Endothelial cell of umbilical vein (primary cell): Measurements from ENCODE around the gene NRP2. TPM values are rescaled to one million over a fixed set of nuclear protein-coding genes. Genes with fewer than 3 reads are reported as not detected.

Experiments used
- BruUV-seq: library from RNA; stranded (reverse); fragments of 400-500 nt; replicated peaks from 2 replicates; lab custom pipeline; 2021; lab: Mats Ljungman, UMichigan
- CTCF ChIA-PET: fragments of 300-600, 350-600 bp; sonication (Branson Sonifier 250); formaldehyde crosslinking; loops from one replicate; lab custom pipeline; 2021; ENCODE audit warnings: antibody characterized with exemption, inconsistent platforms; lab: Charles Lee
- POLR2A ChIA-PET: fragments of 300-600, 350-600 bp; sonication (Branson Sonifier 250); formaldehyde crosslinking; loops from one replicate; lab custom pipeline; 2021; ENCODE audit warnings: antibody characterized with exemption, inconsistent platforms; lab: Charles Lee
- DNase-seq: peaks from one replicate; pipeline ENCODE4 v3.0.0-alpha.2; 2011; ENCODE audit warnings: low read depth, low spot score
- FAIRE-seq: peaks from 2 replicates; lab custom pipeline; 2011; peaks lifted over from hg19 to GRCh38; lab: Jason Lieb, UNC
- H2AFZ ChIP-seq: 2 replicates; pipeline ENCODE4 v1.6.0; 2012; ENCODE audit warnings: low read depth, low read length, control low read depth, inconsistent platforms
- H3K27ac ChIP-seq: 2 replicates; pipeline ENCODE4 v1.5.1; 2011; ENCODE audit warnings: low read depth, mild to moderate bottlenecking, control low read depth, low read length, moderate library complexity; ENCODE audit not compliant: insufficient read depth
- H3K27me3 ChIP-seq, 2 experiments: 2 replicates each; pipeline versions ENCODE4 v1.6.0 to v1.6.1; 2011; ENCODE audit warnings: low read length in 2 of 2, mixed read lengths in 1 of 2; ENCODE audit not compliant: control insufficient read depth in 2 of 2, insufficient read depth in 2 of 2
- H3K36me3 ChIP-seq, 2 experiments: 2 replicates in 1 of 2; 3 replicates in 1 of 2; pipeline ENCODE4 v1.5.1; 2011; ENCODE audit warnings: low read length in 2 of 2, mild to moderate bottlenecking in 1 of 2, moderate library complexity in 1 of 2; ENCODE audit not compliant: control insufficient read depth in 2 of 2, insufficient read depth in 2 of 2; ENCODE audit errors: extremely low read depth in 1 of 2
- H3K4me1 ChIP-seq: 3 replicates; pipeline ENCODE4 v1.5.1; 2011; ENCODE audit warnings: mild to moderate bottlenecking, low read length; ENCODE audit not compliant: control insufficient read depth, insufficient read depth; ENCODE audit errors: extremely low read depth
- H3K4me2 ChIP-seq: 2 replicates; pipeline ENCODE4 v1.6.1; 2011; ENCODE audit warnings: low read length, control low read depth, mixed read lengths; ENCODE audit not compliant: insufficient read depth
- H3K4me3 ChIP-seq, 3 experiments: fragments of 200-600 bp in 1 of 3; sonication (generic), shearing (Covaris generic) in 1 of 3; replicated peaks in 1 of 3; 2 replicates each; pipeline ENCODE4 v1.5.1; 2011 to 2016; ENCODE audit warnings: control low read depth in 3 of 3, low read length in 3 of 3, mild to moderate bottlenecking in 2 of 3, inconsistent platforms in 1 of 3, low read depth in 1 of 3, moderate library complexity in 1 of 3; ENCODE audit not compliant: insufficient read depth in 1 of 3
- H3K79me2 ChIP-seq: 2 replicates; pipeline ENCODE4 v1.6.0; 2012; ENCODE audit warnings: low read length, inconsistent platforms; ENCODE audit not compliant: control insufficient read depth, insufficient read depth
- H3K9ac ChIP-seq: replicated peaks from 2 replicates; pipeline ENCODE3; 2011; ENCODE audit warnings: low read length, control low read depth; ENCODE audit not compliant: insufficient read depth; ENCODE audit errors: extremely low read depth
- H3K9me1 ChIP-seq: replicated peaks from 3 replicates; pipeline ENCODE4 v1.6.0; 2011; ENCODE audit warnings: mild to moderate bottlenecking, low read length; ENCODE audit not compliant: control insufficient read depth, insufficient read depth; ENCODE audit errors: extremely low read depth
- H3K9me3 ChIP-seq: replicated peaks from 2 replicates; pipeline ENCODE4 v1.5.1; 2012; ENCODE audit warnings: low read length, inconsistent platforms; ENCODE audit not compliant: control insufficient read depth, insufficient read depth
- H4K20me1 ChIP-seq: replicated peaks from 2 replicates; pipeline ENCODE3; 2011; ENCODE audit warnings: mild to moderate bottlenecking, low read length; ENCODE audit not compliant: control insufficient read depth, insufficient read depth; ENCODE audit errors: extremely low read depth
- CTCF ChIP-seq, 2 donors: IDR thresholded peaks; 1 replicate in 1 of 2; 2 replicates in 1 of 2; pipeline ENCODE4 v1.5.1; 2011; ENCODE audit warnings: low read length in 2 of 2, mild to moderate bottlenecking in 2 of 2, moderate library complexity in 2 of 2, control low read depth in 1 of 2, inconsistent platforms in 1 of 2, low read depth in 1 of 2; ENCODE audit not compliant: insufficient read depth in 1 of 2; ENCODE audit errors: extremely low read depth in 1 of 2
- EZH2 ChIP-seq: IDR thresholded peaks from 2 replicates; pipeline ENCODE4 v1.6.1; 2012; ENCODE audit warnings: borderline replicate concordance, low read depth, mild to moderate bottlenecking, moderate library complexity, low read length, inconsistent platforms; ENCODE audit not compliant: severe bottlenecking
- FOS ChIP-seq: IDR thresholded peaks from 2 replicates; pipeline ENCODE4 v1.6.1; 2011; ENCODE audit warnings: mild to moderate bottlenecking, low read length, moderate library complexity, borderline replicate concordance; ENCODE audit not compliant: insufficient read depth
- GATA2 ChIP-seq: IDR thresholded peaks from 2 replicates; pipeline ENCODE4 v1.7.0; 2011; ENCODE audit warnings: low read depth, mild to moderate bottlenecking, moderate library complexity, mixed read lengths, low read length; ENCODE audit not compliant: insufficient read length, insufficient read depth
- JUN ChIP-seq: IDR thresholded peaks from 2 replicates; pipeline ENCODE4 v1.6.1; 2011; ENCODE audit warnings: borderline replicate concordance, low read depth; ENCODE audit not compliant: insufficient read length, insufficient read depth
- MAX ChIP-seq: IDR thresholded peaks from 2 replicates; pipeline ENCODE4 v1.6.1; 2011; ENCODE audit not compliant: insufficient read depth, insufficient read length
- MYC ChIP-seq: IDR thresholded peaks from one replicate; pipeline ENCODE4 v1.6.1; 2011; ENCODE audit warnings: mild to moderate bottlenecking, low read depth, low read length
- POLR2A ChIP-seq: IDR thresholded peaks from 2 replicates; pipeline ENCODE4 v1.6.1; 2012; ENCODE audit warnings: low read depth, mild to moderate bottlenecking, control low read depth, low read length
- POLR2AphosphoS5 ChIP-seq: IDR thresholded peaks from 2 replicates; pipeline ENCODE4 v1.6.1; 2012; ENCODE audit warnings: low read depth, mild to moderate bottlenecking, control low read depth, low read length, moderate library complexity; ENCODE audit not compliant: insufficient read depth
- dilution Hi-C: fragments of 300-500 bp; cut with MboI; formaldehyde crosslinking; loops from one replicate; pipeline ENCODE4 v1.15.0; 2019; ENCODE audit warnings: low sequenced_read_pairs; ENCODE audit not compliant: extremely low pct_ligation_motif_present
- intact Hi-C: fragments of 100-400 bp; cut with micrococcal nuclease; formaldehyde crosslinking; loops from one replicate; pipeline ENCODE4 v1.10.0; 2022
- polyA plus RNA-seq, 4 experiments: library from polyadenylated mRNA; depleted of rRNA in 3 of 4; stranded (reverse) in 3 of 4; unstranded in 1 of 4; fragments of >200 nt; gene quantifications; 2 replicates each; pipeline versions ENCODE4 v1.2.1 to v1.2.3, GENCODE V29; 2011 to 2012; ENCODE audit warnings: missing spikeins in 1 of 4
- total RNA-seq: library from RNA; stranded (reverse); gene quantifications from 2 replicates; pipeline ENCODE4 v1.2.3, GENCODE V29; 2021

Gene NRP2
- total and polyA plus RNA-seq, 2 donors (not counting 3 experiments of a cell fraction or from before 2014, with no cell fraction given) = 160 to 240 TPM

GRCh38 chr2:205761421-205761820 lies 79.1 kb downstream of the NRP2 start:
- BruUV-seq = no TSS peak
- Histone ChIP-seq H4K20me1 (no peaks in the 10 kb centered on the region), H3K27me3 (no peaks in the 10 kb centered on the region), H3K9me1 (no peaks in the 10 kb centered on the region), H3K9me3 (no peaks in the 10 kb centered on the region), H3K79me2 (no peaks in the 10 kb centered on the region), H3K9ac (no peak overlapping the region), H3K4me3 (no peak overlapping the region), H3K4me1 (peaks cover 37% of the 10 kb centered on the region), H3K4me2 (no peak overlapping the region), H2AFZ (no peak overlapping the region), H3K36me3 (peaks cover 0 to 41% of the 10 kb centered on the region in 2 experiments), H3K27ac (no peak overlapping the region)
- dilution Hi-C loops = no loop called here
- TF ChIP-seq JUN = no peak
- TF ChIP-seq CTCF (IDR thresholded peaks at IDR 0.05; ENCODE audit: extremely low read depth in 1 of 2, insufficient read depth in 1 of 2, low read depth in 1 of 2, low read length in 2 of 2) = no peak
- no peak for TF ChIP-seq POLR2A
- TF ChIP-seq MYC = no peak
- no peak for TF ChIP-seq FOS
- TF ChIP-seq GATA2 = no peak
- TF ChIP-seq EZH2 = no peak
- TF ChIP-seq POLR2AphosphoS5 = no peak
- no peak for TF ChIP-seq MAX
- DNase-seq (no peak), FAIRE-seq (no peak)
- intact Hi-C loops = no loop called here
- CTCF ChIA-PET = interaction anchor here (1.2 to 1.3 kb wide), 2 partner anchors 79 to 165 kb away, joined by 3 read pairs; partner anchors contain the start of gene NRP2
- POLR2A ChIA-PET = no interaction called here
